Tibial artery (tissue), 4 donors: ENCODE data around the gene SHISAL1.

Experiments
- DNase-seq, 2 donors: peaks; one replicate each; pipeline ENCODE4 v3.0.0-alpha.2; 2019
- H3K27ac ChIP-seq, 2 donors: fragments of 200-600 bp; sonication (generic) in 1 of 2; 1 replicate in 1 of 2; 2 replicates in 1 of 2; pipeline ENCODE4 v1.5.1; 2018 to 2019; ENCODE audit warnings: mild to moderate bottlenecking in 1 of 2
- H3K27me3 ChIP-seq, 2 donors: fragments of 200-600 bp; sonication (generic) in 1 of 2; one replicate each; pipeline versions ENCODE4 v1.5.1 to v1.6.0; 2016 to 2019
- H3K36me3 ChIP-seq, 3 donors: fragments of 200-600 bp; sonication (generic) in 2 of 3; one replicate each; pipeline ENCODE4 v1.5.1; 2016 to 2019; ENCODE audit warnings: mild to moderate bottlenecking in 2 of 3
- H3K4me1 ChIP-seq, 4 donors: fragments of 200-600 bp; sonication (generic) in 2 of 4; 1 replicate in 3 of 4; 2 replicates in 1 of 4; pipeline ENCODE4 v1.5.1; 2016 to 2019
- H3K4me3 ChIP-seq, 2 donors: fragments of 200-600 bp; sonication (generic) in 1 of 2; 1 replicate in 1 of 2; 2 replicates in 1 of 2; pipeline ENCODE4 v1.5.1; 2018 to 2019; ENCODE audit warnings: mild to moderate bottlenecking in 2 of 2
- H3K9me3 ChIP-seq, 3 donors: fragments of 200-600 bp; sonication (generic) in 1 of 3; one replicate each; pipeline ENCODE4 v1.5.1; 2016 to 2019
- intact Hi-C: fragments of 100-400 bp; cut with DNase I; formaldehyde crosslinking; loops from one replicate; pipeline ENCODE4 v1.15.0; 2023; ENCODE audit warnings: low total_unique reads
- TF ChIP-seq, protein P1 (sequence below), 2 experiments: fragments of 200-600 bp in 1 of 2; fragments of 450-650 bp in 1 of 2; IDR thresholded peaks; one replicate each; pipeline ENCODE4 v1.5.1; 2017 to 2019; ENCODE audit warnings: antibody characterized with exemption in 2 of 2, mild to moderate bottlenecking in 1 of 2, moderate library complexity in 1 of 2

The SHISAL1 gene

DNA sequence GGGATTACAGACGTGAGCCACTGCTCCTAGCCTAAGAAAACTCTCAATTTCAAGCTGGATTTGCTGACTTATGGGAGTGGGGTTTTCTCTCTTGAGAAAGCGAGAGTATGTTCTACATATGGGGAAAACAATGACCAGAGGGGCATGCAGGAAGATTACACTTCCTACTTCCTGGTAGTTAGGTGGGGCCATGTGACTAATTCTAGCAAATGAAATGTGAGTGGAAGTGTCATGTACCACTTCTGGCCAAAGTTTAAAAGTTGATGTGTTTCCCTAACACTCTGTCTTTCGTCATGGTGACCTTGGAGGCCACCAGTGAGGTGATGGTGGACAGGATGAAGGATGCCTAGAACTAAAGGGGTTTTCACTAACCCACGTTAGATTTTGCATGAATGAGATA, 81.5 kb downstream of the SHISAL1 start:
- TF ChIP-seq, protein P1, sequence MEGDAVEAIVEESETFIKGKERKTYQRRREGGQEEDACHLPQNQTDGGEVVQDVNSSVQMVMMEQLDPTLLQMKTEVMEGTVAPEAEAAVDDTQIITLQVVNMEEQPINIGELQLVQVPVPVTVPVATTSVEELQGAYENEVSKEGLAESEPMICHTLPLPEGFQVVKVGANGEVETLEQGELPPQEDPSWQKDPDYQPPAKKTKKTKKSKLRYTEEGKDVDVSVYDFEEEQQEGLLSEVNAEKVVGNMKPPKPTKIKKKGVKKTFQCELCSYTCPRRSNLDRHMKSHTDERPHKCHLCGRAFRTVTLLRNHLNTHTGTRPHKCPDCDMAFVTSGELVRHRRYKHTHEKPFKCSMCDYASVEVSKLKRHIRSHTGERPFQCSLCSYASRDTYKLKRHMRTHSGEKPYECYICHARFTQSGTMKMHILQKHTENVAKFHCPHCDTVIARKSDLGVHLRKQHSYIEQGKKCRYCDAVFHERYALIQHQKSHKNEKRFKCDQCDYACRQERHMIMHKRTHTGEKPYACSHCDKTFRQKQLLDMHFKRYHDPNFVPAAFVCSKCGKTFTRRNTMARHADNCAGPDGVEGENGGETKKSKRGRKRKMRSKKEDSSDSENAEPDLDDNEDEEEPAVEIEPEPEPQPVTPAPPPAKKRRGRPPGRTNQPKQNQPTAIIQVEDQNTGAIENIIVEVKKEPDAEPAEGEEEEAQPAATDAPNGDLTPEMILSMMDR (IDR thresholded peaks at IDR 0.05), result no peak

DNA sequence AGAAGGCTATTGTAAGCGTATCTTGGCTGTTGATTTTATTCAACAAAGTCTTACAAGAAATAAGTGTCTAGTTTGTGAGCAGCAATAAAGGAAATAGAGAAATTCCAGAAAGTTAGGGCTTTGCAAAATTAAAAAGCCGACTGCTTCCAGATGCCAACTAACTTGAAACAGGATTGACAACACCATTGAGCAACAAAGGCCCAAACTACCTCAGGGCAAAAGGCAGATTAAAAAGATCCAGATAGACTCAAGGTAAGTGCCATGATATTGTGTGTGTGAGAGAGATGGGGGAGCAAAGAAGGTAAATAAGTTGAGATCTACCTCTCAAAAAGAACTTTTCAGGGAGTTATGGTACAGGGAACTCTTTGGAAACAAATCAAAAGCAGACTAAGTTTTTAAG, 82.9 kb downstream of the SHISAL1 start:
- H3K9me3 ChIP-seq, result peaks cover 0 to 29% (median 12%) of the 10 kb centered on the region in 3 donors
- no peaks in the 10 kb centered on the region for H3K36me3 ChIP-seq
- H3K27me3 ChIP-seq, result peaks cover 0 to 5% of the 10 kb centered on the region in 2 donors
- TF ChIP-seq, protein P1 (IDR thresholded peaks at IDR 0.05), result no peak
- no peak for DNase-seq
- H3K4me1 ChIP-seq, result no peaks in the 10 kb centered on the region
- intact Hi-C loops, result no loop called here
- no peak overlapping the region for H3K27ac ChIP-seq
- H3K4me3 ChIP-seq, result no peak overlapping the region

More for the DNA sequence above, 81.5 kb downstream of the SHISAL1 start:
- intact Hi-C loops, result no loop called here
- H3K4me1 ChIP-seq, result no peaks in the 10 kb centered on the region
- no peaks in the 10 kb centered on the region for H3K27me3 ChIP-seq
- H3K36me3 ChIP-seq, result no peaks in the 10 kb centered on the region
- H3K27ac ChIP-seq, result no peak overlapping the region
- no peak for DNase-seq
- peaks cover 0 to 29% (median 12%) of the 10 kb centered on the region in 3 donors for H3K9me3 ChIP-seq
- no peak overlapping the region for H3K4me3 ChIP-seq

DNA sequence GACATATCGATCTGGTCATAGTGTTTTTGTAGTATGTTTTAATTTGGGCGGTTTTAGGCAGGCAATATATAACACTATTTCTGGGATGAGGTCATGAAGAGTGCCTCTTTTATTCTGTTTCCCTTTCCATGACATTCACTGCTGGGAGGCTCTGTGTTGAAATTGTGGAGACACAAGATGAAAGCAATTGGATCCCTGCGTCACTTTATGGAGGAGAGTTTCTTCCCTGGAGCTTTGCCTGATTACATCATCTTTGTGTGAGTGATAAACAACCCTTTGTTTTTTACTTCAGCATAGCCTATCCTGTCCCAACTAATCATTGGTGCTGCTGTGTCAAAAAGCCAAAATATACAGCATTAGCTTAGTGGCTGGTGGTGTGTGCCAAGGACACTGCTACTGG, 83.4 kb downstream of the SHISAL1 start:
- Histone ChIP-seq H3K36me3 (no peaks in the 10 kb centered on the region), H3K4me3 (no peak overlapping the region), H3K9me3 (peaks cover 0 to 29% (median 12%) of the 10 kb centered on the region in 3 donors), H3K27me3 (peaks cover 0 to 5% of the 10 kb centered on the region in 2 donors), H3K27ac (no peak overlapping the region), H3K4me1 (no peaks in the 10 kb centered on the region)
- DNase-seq, result no peak
- TF ChIP-seq, protein P1 (IDR thresholded peaks at IDR 0.05), result no peak
- intact Hi-C loops, result no loop called here

DNA sequence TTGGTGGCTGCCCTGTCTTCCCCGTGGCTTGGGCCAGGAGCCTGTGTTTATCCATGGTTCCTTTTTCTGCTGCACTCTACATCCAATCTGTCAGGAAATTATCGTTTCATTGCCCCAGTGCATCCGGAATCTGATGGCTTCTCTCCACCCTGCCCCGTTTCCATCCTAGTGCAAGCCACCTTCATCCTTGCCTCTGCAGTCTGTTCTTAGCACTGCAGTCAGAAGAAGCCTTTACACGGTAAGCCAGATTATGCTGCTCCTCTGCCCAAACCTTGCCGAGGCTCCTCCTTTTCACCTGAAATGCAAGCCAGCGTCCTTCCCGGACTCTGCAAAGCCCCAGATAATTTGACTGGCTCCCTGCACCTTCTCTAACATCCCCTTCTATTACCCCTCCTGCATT, 86.9 kb downstream of the SHISAL1 start:
- peaks cover 0 to 29% (median 16%) of the 10 kb centered on the region in 3 donors for H3K9me3 ChIP-seq
- peaks cover 0 to 15% of the 10 kb centered on the region in 2 donors for H3K27me3 ChIP-seq
- no peak for DNase-seq
- intact Hi-C loops, result no loop called here
- no peak overlapping the region for H3K4me3 ChIP-seq
- H3K36me3 ChIP-seq, result no peaks in the 10 kb centered on the region
- H3K4me1 ChIP-seq, result no peaks in the 10 kb centered on the region
- no peak overlapping the region for H3K27ac ChIP-seq
- TF ChIP-seq, protein P1 (IDR thresholded peaks at IDR 0.05), result no peak

DNA sequence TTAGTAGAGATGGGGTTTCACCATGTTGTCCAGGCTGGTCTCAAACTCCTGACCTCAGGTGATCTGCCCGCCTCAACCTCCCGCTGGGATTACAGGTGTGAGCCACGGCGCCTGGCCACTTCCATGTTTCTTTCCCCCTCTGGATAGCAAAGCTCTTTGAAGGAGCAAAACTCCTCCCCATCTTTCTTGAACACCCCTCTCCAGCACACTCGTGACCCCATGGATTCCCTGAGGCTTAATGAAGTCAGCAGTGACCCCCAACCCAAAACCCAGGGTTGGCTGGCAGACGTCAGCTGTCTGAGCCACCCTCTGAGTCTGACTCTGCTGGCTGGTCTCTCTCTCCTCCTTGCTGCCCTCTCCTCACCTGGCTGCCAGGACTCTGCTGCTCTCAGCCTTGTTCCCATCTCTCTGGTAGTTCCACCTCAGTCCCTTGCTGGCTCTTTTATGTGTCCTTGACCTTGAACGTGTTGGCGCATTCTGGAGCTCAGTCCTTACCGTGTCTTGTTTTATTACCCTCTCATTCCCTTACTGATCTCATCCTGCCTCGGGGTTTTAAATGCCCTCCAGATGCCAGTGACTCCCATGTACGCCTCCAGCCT, 87.6 kb downstream of the SHISAL1 start:
- no peak overlapping the region for H3K27ac ChIP-seq
- H3K4me3 ChIP-seq, result no peak overlapping the region
- no peak for DNase-seq
- H3K36me3 ChIP-seq, result no peaks in the 10 kb centered on the region
- H3K4me1 ChIP-seq, result no peaks in the 10 kb centered on the region
- peaks cover 0 to 29% (median 16%) of the 10 kb centered on the region in 3 donors for H3K9me3 ChIP-seq
- intact Hi-C loops, result no loop called here
- TF ChIP-seq, protein P1 (IDR thresholded peaks at IDR 0.05), result no peak
- H3K27me3 ChIP-seq, result peaks cover 0 to 15% of the 10 kb centered on the region in 2 donors
